SU-DHL-6 (cell line): Measurements from ENCODE around the gene FBXO40.

Source experiments
- EZH2phosphoT487 ChIP-seq: fragments of 200-600 bp; sonication (generic), shearing (Covaris generic); conservative IDR thresholded peaks from 2 replicates; pipeline ENCODE4 v1.6.1; 2018; ENCODE audit warnings: mild to moderate bottlenecking, antibody characterized with exemption, low read length, moderate library complexity, mixed read lengths
- TF ChIP-seq, protein P1 (sequence below): fragments of 200-600 bp; sonication (generic); IDR thresholded peaks from one replicate; pipeline ENCODE4 v1.5.1; 2017; ENCODE audit warnings: antibody characterized with exemption, mild to moderate bottlenecking, low read length, moderate library complexity; ENCODE audit not compliant: insufficient read depth, poor library complexity, severe bottlenecking

DNA sequence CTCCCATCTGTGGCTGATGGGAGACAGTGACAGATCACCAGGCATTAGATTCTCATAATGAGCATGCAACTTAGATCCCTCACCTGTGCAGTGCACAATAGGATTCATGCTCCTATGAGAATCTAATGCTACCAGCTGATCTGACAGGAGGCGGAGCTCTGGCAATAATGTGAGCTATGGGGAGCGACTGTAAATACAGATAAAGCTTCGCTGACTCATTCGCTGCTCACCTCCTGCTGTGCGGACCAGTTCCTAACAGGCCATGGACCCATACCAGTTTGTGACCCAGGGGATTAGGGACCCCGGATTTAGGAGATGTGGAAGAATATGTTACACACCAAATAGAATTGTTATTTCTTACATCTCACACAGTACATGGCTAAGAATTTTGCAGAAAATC lies 18.7 kb upstream of the FBXO40 start:
- TF ChIP-seq, protein P1, sequence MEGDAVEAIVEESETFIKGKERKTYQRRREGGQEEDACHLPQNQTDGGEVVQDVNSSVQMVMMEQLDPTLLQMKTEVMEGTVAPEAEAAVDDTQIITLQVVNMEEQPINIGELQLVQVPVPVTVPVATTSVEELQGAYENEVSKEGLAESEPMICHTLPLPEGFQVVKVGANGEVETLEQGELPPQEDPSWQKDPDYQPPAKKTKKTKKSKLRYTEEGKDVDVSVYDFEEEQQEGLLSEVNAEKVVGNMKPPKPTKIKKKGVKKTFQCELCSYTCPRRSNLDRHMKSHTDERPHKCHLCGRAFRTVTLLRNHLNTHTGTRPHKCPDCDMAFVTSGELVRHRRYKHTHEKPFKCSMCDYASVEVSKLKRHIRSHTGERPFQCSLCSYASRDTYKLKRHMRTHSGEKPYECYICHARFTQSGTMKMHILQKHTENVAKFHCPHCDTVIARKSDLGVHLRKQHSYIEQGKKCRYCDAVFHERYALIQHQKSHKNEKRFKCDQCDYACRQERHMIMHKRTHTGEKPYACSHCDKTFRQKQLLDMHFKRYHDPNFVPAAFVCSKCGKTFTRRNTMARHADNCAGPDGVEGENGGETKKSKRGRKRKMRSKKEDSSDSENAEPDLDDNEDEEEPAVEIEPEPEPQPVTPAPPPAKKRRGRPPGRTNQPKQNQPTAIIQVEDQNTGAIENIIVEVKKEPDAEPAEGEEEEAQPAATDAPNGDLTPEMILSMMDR: no peak
- TF ChIP-seq EZH2phosphoT487: no peak
